ENCODE measurements around the gene CHID1.

The CHID1 gene

GRCh38 chr11:897253-898142 is 13.1 kb downstream of the CHID1 start:
- whole genome bisulfite sequencing (ENCODE audit: insufficient coverage) = 96% methylated on average over 13 of the region's 17 CpGs
- POLR2A ChIA-PET = no interaction called here
- Histone ChIP-seq H3K36me3 (ENCODE audit: control insufficient read depth in 4 of 4, insufficient read depth in 4 of 4, low read length in 3 of 4) (peaks cover 2 to 50% (median 32%) of the 10 kb centered on the region in 4 experiments), H3K4me1 (ENCODE audit: control extremely low read depth in 1 of 4, control insufficient read depth in 4 of 4, insufficient read depth in 4 of 4, low read length in 3 of 4) (no peaks in the 10 kb centered on the region), H3K4me3 (ENCODE audit: control insufficient read depth in 1 of 7, extremely low read depth in 1 of 7, insufficient read depth in 4 of 7, low read depth in 2 of 7, low read length in 6 of 7) (no peak overlapping the region), H3K27me3 (replicated peaks in 2 of 5; ENCODE audit: control insufficient read depth in 4 of 5, insufficient read depth in 5 of 5, low read length in 4 of 5) (no peaks in the 10 kb centered on the region), H3K27ac (ENCODE audit: insufficient read depth in 1 of 2, low read depth in 1 of 2, low read length in 2 of 2, poor library complexity in 1 of 2, severe bottlenecking in 2 of 2) (no peak overlapping the region), H3K9me3 (ENCODE audit: control extremely low read depth in 1 of 5, control insufficient read depth in 4 of 5, insufficient read depth in 2 of 5, low read depth in 1 of 5, low read length in 4 of 5) (no peaks in the 10 kb centered on the region)
- no peak for DNase-seq
- CTCF ChIA-PET = interaction anchor here (0.6 to 1.1 kb wide), 4 partner anchors 12 to 154 kb away, joined by 3 to 4 read pairs (median 3); no protein-coding TSS in a partner anchor

GRCh38 chr11:895331-896110 is 15.1 kb downstream of the CHID1 start:
- CTCF ChIA-PET = interaction anchor here (1.3 kb wide), 1 partner anchor 47 kb away, joined by 4 read pairs; no protein-coding TSS in a partner anchor
- Histone ChIP-seq H3K27me3 (replicated peaks in 2 of 5; ENCODE audit: control insufficient read depth in 4 of 5, insufficient read depth in 5 of 5, low read length in 4 of 5) (no peaks in the 10 kb centered on the region), H3K4me1 (ENCODE audit: control extremely low read depth in 1 of 4, control insufficient read depth in 4 of 4, insufficient read depth in 4 of 4, low read length in 3 of 4) (no peaks in the 10 kb centered on the region), H3K9me3 (ENCODE audit: control extremely low read depth in 1 of 5, control insufficient read depth in 4 of 5, insufficient read depth in 2 of 5, low read depth in 1 of 5, low read length in 4 of 5) (no peaks in the 10 kb centered on the region), H3K36me3 (ENCODE audit: control insufficient read depth in 4 of 4, insufficient read depth in 4 of 4, low read length in 3 of 4) (peaks cover 4 to 35% (median 19%) of the 10 kb centered on the region in 4 experiments), H3K4me3 (ENCODE audit: control insufficient read depth in 1 of 7, extremely low read depth in 1 of 7, insufficient read depth in 4 of 7, low read depth in 2 of 7, low read length in 6 of 7) (no peak overlapping the region), H3K27ac (ENCODE audit: insufficient read depth in 1 of 2, low read depth in 1 of 2, low read length in 2 of 2, poor library complexity in 1 of 2, severe bottlenecking in 2 of 2) (no peak overlapping the region)
- POLR2A ChIA-PET = no interaction called here
- 96% methylated on average over 26 of the region's 26 CpGs for WGBS (ENCODE audit: insufficient coverage)
- no peak for DNase-seq

- WGBS (ENCODE audit: insufficient coverage) = 98% methylated on average over 12 of the region's 12 CpGs
- CTCF ChIA-PET = interaction anchor here (1.3 kb wide), 1 partner anchor 46 kb away, joined by 4 read pairs; no protein-coding TSS in a partner anchor
- H3K4me3 ChIP-seq (ENCODE audit: control insufficient read depth in 1 of 7, extremely low read depth in 1 of 7, insufficient read depth in 4 of 7, low read depth in 2 of 7, low read length in 6 of 7) = no peak overlapping the region
Observed at GRCh38 chr11:894575-895201, 15.9 kb downstream of the CHID1 start.

GRCh38 chr11:893008-893654 is 17.5 kb downstream of the CHID1 start:
- H3K27ac ChIP-seq (ENCODE audit: insufficient read depth in 1 of 2, low read depth in 1 of 2, low read length in 2 of 2, poor library complexity in 1 of 2, severe bottlenecking in 2 of 2) = no peak overlapping the region
- no peak overlapping the region for H3K4me3 ChIP-seq (ENCODE audit: control insufficient read depth in 1 of 7, extremely low read depth in 1 of 7, insufficient read depth in 4 of 7, low read depth in 2 of 7, low read length in 6 of 7)
- WGBS (ENCODE audit: insufficient coverage) = 95% methylated on average over 8 of the region's 13 CpGs
- no peaks in the 10 kb centered on the region for H3K4me1 ChIP-seq (ENCODE audit: control extremely low read depth in 1 of 4, control insufficient read depth in 4 of 4, insufficient read depth in 4 of 4, low read length in 3 of 4)
- no peak for DNase-seq
- no peaks in the 10 kb centered on the region for H3K9me3 ChIP-seq (ENCODE audit: control extremely low read depth in 1 of 5, control insufficient read depth in 4 of 5, insufficient read depth in 2 of 5, low read depth in 1 of 5, low read length in 4 of 5)
- ChIA-PET CTCF (interaction anchor here (1.2 kb wide), 1 partner anchor 13 kb away, joined by 4 read pairs; no protein-coding TSS in a partner anchor), POLR2A (no interaction called here)
- no peaks in the 10 kb centered on the region for H3K27me3 ChIP-seq (replicated peaks in 2 of 5; ENCODE audit: control insufficient read depth in 4 of 5, insufficient read depth in 5 of 5, low read length in 4 of 5)
- H3K36me3 ChIP-seq (ENCODE audit: control insufficient read depth in 4 of 4, insufficient read depth in 4 of 4, low read length in 3 of 4) = peaks cover 4 to 25% (median 10%) of the 10 kb centered on the region in 4 experiments

More at GRCh38 chr11:894575-895201, 15.9 kb downstream of the CHID1 start:
- DNase-seq = no peak
- no peak overlapping the region for H3K27ac ChIP-seq (ENCODE audit: insufficient read depth in 1 of 2, low read depth in 1 of 2, low read length in 2 of 2, poor library complexity in 1 of 2, severe bottlenecking in 2 of 2)
- POLR2A ChIA-PET = no interaction called here
- peaks cover 4 to 28% (median 12%) of the 10 kb centered on the region in 4 experiments for H3K36me3 ChIP-seq (ENCODE audit: control insufficient read depth in 4 of 4, insufficient read depth in 4 of 4, low read length in 3 of 4)
- no peaks in the 10 kb centered on the region for H3K4me1 ChIP-seq (ENCODE audit: control extremely low read depth in 1 of 4, control insufficient read depth in 4 of 4, insufficient read depth in 4 of 4, low read length in 3 of 4)
- H3K9me3 ChIP-seq (ENCODE audit: control extremely low read depth in 1 of 5, control insufficient read depth in 4 of 5, insufficient read depth in 2 of 5, low read depth in 1 of 5, low read length in 4 of 5) = no peaks in the 10 kb centered on the region
- no peaks in the 10 kb centered on the region for H3K27me3 ChIP-seq (replicated peaks in 2 of 5; ENCODE audit: control insufficient read depth in 4 of 5, insufficient read depth in 5 of 5, low read length in 4 of 5)

GRCh38 chr11:890794-891540 is 19.6 kb downstream of the CHID1 start:
- Histone ChIP-seq H3K9me3 (ENCODE audit: control extremely low read depth in 1 of 5, control insufficient read depth in 4 of 5, insufficient read depth in 2 of 5, low read depth in 1 of 5, low read length in 4 of 5) (no peaks in the 10 kb centered on the region), H3K4me1 (ENCODE audit: control extremely low read depth in 1 of 4, control insufficient read depth in 4 of 4, insufficient read depth in 4 of 4, low read length in 3 of 4) (no peaks in the 10 kb centered on the region), H3K27ac (ENCODE audit: insufficient read depth in 1 of 2, low read depth in 1 of 2, low read length in 2 of 2, poor library complexity in 1 of 2, severe bottlenecking in 2 of 2) (no peak overlapping the region), H3K36me3 (ENCODE audit: control insufficient read depth in 4 of 4, insufficient read depth in 4 of 4, low read length in 3 of 4) (peaks cover 7 to 37% (median 21%) of the 10 kb centered on the region in 4 experiments), H3K4me3 (ENCODE audit: control insufficient read depth in 1 of 7, extremely low read depth in 1 of 7, insufficient read depth in 4 of 7, low read depth in 2 of 7, low read length in 6 of 7) (no peak overlapping the region), H3K27me3 (replicated peaks in 2 of 5; ENCODE audit: control insufficient read depth in 4 of 5, insufficient read depth in 5 of 5, low read length in 4 of 5) (no peaks in the 10 kb centered on the region)
- no peak for DNase-seq
- WGBS (ENCODE audit: insufficient coverage) = 91% methylated on average over 21 of the region's 27 CpGs
- CTCF ChIA-PET = no interaction called here
- POLR2A ChIA-PET = interaction anchor here (0.6 kb wide), 1 partner anchor 164 kb away, joined by 3 read pairs; no protein-coding TSS in a partner anchor
